GM12801 (cell line): ENCODE data around the gene NUTF2.

ENCODE experiments used
- CTCF ChIP-seq: IDR thresholded peaks from one replicate; pipeline ENCODE4 v1.5.1; 2011; ENCODE audit warnings: control low read depth; ENCODE audit not compliant: insufficient read length; ENCODE audit errors: extremely low read depth

The NUTF2 gene

GRCh38 chr16:67841816-67842508, 4.8 kb upstream of the NUTF2 start, which contains the start of gene THAP11:
Gene THAP11, plus strand, starts transcription at chr16:67842320. Its CDS starts 235 bp downstream, at chr16:67842555.
- TF ChIP-seq CTCF, result peak; percentile 60

GRCh38 chr16:67842509-67843342, 4.0 kb upstream of the NUTF2 start:
- no peak for TF ChIP-seq CTCF

- no peak for TF ChIP-seq CTCF
Measured at GRCh38 chr16:67843343-67843765, 3.4 kb upstream of the NUTF2 start.

GRCh38 chr16:67844497-67844896, 2.2 kb upstream of the NUTF2 start:
- TF ChIP-seq CTCF, result no peak

- no peak for TF ChIP-seq CTCF
Measured at GRCh38 chr16:67845291-67846062, 1.3 kb upstream of the NUTF2 start.

- no peak for TF ChIP-seq CTCF
Measured at GRCh38 chr16:67846063-67846319, 742 bp upstream of the NUTF2 start.
